GM18526 (cell line): ENCODE results near the gene ZNF773.
A peak's percentile ranks its signal among the peaks of the same experiment; 100 is the strongest.

Source experiments
- POLR2A ChIP-seq: IDR thresholded peaks from 3 replicates; pipeline ENCODE4 v1.6.1; 2011; ENCODE audit not compliant: insufficient read length; ENCODE audit errors: extremely low read depth

Gene ZNF773

DNA sequence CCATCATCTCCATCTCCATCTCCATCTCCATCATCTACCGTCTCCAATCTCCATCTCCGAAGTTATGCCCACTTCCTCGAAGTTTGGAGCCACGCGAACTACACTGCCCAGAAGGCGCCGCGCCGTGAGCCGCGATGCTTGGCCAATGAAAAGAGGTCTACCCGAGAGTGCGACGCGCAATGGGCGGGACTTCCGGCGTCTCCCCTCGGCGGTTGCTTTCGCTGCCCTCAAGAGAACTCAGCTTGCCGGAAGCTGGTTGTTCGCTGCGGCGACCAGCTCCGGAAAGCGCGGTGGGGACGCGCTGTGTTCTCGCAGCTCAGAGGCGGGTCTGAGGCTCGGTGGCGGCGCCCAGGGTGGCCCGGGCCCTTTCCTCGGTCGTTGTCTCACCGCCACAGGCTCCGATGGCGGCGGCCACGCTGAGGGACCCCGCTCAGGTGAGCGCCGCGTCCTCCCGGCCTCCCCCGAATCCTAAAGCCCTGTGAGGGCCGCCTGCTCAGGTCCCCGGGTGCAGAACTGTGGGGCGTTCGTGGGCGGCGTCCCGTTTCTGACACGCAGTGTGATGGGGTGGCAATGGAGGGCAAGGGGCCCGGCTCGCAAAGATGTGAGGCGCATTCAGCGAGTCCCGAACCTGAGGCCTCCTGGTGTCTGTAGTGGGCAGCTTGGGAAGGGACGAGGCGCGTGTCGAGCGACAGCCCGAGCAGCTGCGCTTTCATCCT lies at the start of gene ZNF773:
ZNF773 (plus strand) TSS at position 259 of the 716 bp plus-strand sequence; CDS start at position 402, 143 bp downstream.
- peak; percentile 93 for TF ChIP-seq POLR2A

DNA sequence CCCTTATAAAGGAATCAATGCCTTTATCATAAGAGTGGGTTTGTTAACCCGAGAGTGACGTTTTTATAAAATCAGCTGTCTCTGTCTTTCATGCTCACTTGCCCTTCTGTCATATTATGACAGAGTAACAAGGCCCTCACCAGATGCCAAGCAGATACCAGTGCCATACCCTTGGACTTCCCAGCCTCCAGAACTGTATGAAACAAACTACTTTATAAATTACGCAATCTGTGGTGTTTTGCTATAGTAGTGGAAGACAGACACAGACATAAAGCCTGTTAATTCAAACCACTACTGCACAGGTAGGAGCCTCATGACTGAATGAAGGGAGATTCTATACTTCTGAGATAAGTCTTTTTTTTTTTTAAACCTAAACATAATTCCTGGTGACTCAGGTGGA lies 47.4 kb upstream of the ZNF773 start:
- TF ChIP-seq POLR2A: no peak

DNA sequence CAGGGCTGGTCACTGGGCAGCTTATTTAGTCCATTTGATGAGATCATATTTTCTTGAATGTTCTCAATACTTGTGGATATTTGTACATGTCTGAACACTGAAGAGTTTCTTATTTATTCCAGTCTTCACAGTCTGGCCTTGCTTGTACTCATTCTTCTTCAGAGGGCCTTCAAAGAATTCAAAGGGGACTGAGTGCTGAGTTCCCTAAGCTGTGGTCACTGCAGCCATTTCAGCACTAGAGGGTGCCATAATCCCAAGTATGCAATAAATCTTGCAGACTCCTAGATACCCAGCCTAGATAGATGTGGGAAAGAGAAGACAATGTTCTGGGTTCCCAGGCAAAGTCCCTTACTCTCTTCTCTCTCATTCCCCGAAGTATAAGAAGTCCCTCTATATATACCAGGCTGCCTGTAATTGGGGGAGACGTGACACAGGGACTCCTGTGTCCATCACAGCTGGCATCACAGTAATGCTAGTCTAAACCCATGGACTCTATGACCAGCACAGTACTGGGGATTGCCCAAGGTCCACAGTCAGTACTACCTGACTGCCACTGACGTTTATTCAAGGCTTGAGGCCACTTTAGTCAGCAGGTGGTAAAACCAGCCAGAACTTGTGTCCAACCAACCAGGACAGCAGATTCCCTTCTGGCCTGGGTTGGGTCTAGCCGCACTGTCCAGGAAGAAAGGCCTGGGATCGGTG lies 33.9 kb upstream of the ZNF773 start:
- TF ChIP-seq POLR2A: no peak

GRCh38 chr19:57466489-57466888 lies 33.2 kb upstream of the ZNF773 start:
- TF ChIP-seq POLR2A: no peak

DNA sequence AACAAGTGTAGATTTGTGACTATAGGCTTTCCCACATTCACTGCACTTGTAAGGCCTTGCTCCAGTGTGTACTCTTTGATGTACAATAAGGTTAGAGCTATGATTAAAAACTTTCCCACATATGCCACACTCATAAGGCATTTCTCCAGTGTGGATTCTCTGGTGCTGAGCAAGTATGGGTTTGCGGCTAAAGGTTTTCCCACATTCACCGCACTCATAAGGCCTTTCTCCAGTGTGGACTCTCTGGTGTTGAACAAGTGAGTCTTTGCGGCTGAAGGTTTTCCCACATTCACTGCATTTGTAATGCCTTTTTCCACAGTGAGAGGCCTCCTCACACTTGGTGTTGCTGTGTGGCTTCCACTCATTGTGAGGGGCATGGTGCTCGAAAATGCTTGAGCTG lies 26.1 kb upstream of the ZNF773 start:
- TF ChIP-seq POLR2A: no peak

DNA sequence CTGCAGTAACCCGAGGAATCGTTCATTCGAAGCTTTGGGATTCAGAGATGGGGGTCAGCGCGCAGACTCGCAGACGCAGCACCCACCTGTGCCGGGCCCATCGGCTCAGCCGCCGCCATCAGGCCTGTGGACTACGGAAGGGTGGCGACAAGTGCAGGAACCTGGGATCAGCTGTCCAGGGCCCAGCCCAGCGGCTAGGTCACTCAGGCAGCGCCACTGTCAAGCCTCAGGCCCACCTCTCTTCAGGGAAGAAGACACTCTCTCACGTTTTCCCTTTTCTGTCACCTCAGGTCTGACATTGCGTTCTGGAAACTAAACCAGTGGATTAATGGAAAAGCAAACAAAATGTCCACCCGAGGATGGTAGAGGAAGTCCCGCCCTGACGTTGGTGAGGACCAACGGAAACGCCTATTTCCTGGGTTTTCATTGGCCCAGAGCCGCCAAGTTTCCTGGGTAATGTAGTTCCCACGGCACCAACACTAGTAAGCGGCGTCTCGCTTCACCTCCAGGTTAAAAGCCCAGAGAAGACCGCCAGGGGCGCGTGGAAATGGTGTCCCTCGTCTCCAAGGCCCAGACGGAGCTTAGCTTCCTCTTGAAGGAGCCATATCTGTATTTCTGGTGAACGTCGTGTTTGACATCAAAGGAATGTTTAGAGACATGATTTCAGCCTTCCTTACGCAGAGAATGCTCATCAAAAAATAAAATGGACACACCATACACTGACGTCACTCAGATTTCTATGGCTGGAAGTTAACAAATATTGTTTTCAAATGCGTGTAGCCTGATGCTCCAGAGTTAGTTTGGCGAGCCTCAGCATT lies 22.3 kb upstream of the ZNF773 start, which contains the start of gene ZNF772:
ZNF772 (minus strand) TSS at position 376 of the 818 bp plus-strand sequence; CDS start at position 119, 257 bp downstream.
- TF ChIP-seq POLR2A: peak; percentile 38

DNA sequence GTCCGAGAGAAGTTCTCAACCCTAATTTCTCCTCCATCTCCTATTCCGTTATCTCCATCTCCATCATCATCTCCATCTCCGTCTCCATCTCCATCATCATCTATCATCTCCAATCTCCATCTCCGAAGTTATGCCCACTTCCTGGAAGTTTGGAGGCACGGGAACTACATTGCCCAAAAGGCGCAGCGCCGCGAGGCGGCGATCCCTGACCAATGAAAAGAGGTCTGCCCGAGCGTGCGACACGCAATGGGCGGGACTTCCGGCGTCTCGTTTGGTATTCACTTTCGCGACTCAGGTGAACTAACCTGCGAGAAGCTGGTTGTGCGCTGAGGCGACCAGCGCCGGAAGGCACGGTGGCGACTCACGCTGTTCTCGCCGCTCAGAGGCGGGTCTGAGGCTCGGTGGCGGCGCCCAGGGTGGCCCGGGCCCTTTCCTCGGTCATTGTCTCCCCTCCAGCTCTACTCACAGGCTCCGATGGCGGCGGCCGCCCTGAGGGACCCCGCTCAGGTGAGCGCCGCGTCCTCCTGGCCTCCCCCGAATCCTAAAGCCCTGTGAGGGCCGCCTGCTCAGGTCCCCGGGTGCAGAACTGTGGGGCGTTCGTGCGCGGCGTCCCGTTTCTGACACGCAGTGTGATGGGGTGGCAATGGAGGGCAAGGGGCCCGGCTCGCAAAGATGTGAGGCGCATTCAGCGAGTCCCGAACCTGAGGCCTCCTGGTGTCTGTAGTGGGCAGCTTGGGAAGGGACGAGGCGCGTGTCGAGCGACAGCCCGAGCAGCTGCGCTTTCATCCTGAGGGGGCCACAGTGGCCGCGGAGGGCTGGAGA lies 12.1 kb upstream of the ZNF773 start, which contains the start of gene ZNF419:
ZNF419 (plus strand) TSS at position 274 of the 822 bp plus-strand sequence; CDS start at position 475, 201 bp downstream.
- TF ChIP-seq POLR2A: peak; percentile 69

- no peak for TF ChIP-seq POLR2A
These were observed 6.4 kb downstream of the ZNF773 start for GRCh38 chr19:57506163-57506562.

DNA sequence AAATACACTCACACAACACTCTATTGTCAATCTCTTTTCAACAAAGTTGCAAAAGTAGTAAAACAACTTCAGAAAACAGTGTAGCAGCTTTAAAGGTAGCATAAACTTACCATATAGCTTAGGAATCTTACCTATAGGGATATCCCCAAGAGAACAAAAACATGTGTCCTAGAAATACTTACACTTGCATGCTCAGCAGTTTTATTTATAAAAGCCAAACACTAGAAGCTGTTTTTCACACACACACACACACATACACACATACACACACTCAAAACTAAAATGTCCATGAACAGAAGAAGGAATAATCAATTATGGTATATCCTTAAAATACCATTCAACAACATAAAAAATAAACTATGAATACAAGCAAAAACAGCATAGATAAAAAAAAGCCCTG lies 11.7 kb downstream of the ZNF773 start:
- no peak for TF ChIP-seq POLR2A

- no peak for TF ChIP-seq POLR2A
These were observed 13.1 kb downstream of the ZNF773 start for GRCh38 chr19:57512845-57513244.

DNA sequence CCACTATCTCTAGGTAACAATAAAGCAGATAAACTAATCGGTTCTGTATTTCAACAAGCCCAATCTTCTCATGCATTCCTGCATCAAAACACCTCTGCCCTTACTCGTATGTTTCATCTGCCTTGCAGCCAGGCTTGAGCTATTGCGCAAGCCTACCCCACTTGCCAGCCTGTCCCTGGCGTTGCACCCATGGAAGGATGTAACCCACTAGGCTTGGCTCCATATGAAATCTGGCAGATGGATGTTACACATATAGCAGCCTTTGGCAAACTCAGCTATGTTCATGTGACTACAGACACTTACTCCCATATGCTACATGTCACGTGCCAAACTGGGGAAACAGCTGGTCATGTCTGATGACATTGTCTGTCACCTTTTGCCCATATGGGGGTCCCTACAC lies 15.5 kb downstream of the ZNF773 start:
- no peak for TF ChIP-seq POLR2A

DNA sequence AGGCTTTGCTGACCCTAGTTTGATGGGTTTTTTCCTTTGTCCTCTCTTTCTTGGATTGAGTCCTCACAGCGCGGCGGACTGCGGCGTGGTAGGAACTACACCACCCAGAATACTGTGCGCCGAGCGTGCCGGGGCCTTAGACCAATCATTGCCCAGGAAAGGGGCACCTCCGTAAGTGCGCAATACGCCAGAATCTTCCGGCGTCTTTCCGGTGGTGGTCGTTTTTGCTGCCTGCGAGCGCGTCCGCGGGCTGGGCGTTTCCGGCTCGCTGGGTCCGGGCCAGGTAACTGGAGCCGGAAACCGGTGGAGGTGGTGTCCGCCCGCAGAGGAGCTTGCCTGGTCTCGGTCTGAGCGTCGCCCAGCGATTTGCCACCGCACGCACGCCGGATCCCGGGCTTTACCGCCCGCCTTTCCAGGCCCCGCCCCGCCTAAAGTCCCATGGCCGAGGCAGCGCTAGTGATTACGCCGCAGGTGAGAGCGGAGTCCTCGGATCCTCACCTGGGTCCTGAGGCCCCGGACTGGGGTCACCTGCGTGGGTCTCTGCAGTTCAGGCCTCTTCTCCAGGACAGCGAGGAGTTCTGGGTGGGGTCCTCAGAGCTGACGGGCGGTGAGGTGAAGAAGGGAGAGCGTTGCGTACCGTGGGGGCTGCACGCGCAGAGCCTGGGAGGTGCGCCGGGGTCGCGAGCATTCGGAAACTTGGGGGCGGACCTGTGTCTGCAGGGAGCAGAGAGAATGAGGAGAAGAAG lies 27.6 kb downstream of the ZNF773 start, which contains the start of gene ZNF549:
ZNF549 (plus strand) TSS at position 221 of the 746 bp plus-strand sequence; CDS start at position 439, 218 bp downstream.
- TF ChIP-seq POLR2A: peak; percentile 71

DNA sequence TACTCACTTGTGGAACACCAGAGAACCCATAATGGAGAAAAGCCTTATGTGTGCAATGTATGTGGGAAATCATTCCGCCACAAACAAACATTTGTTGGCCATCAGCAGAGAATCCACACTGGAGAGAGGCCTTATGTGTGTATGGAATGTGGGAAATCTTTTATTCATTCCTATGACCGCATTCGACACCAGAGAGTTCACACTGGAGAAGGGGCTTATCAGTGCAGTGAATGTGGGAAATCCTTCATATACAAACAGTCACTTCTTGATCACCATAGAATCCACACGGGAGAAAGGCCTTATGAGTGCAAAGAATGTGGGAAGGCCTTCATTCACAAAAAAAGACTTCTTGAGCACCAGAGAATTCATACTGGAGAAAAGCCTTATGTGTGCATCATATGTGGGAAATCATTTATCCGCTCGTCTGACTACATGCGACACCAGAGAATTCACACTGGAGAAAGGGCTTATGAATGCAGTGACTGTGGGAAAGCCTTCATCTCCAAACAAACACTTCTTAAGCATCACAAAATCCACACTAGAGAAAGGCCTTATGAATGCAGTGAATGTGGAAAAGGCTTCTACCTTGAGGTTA lies 38.3 kb downstream of the ZNF773 start:
- TF ChIP-seq POLR2A: no peak
